ENCODE data around the gene TTC33. TPM values are rescaled to one million over a fixed set of nuclear protein-coding genes. Genes with fewer than 3 reads are reported as not detected.

TTC33 gene
- total RNA-seq, 1 donor from 2014 or later: 14.3 TPM

- no peak for TF ChIP-seq CTCF (IDR thresholded peaks at IDR 0.05; ENCODE audit: borderline replicate concordance)
- H3K36me3 ChIP-seq: no peaks in the 10 kb centered on the region
- no peaks in the 10 kb centered on the region for H3K9me3 ChIP-seq (replicated peaks)
- no peak overlapping the region for H3K27ac ChIP-seq (replicated peaks)
- no peak for DNase-seq
- H3K4me1 ChIP-seq: peaks cover 12% of the 10 kb centered on the region
- no peak overlapping the region for H3K4me3 ChIP-seq
- intact Hi-C loops (cut with micrococcal nuclease): no loop called here
- H3K27me3 ChIP-seq (ENCODE audit: low read depth): no peaks in the 10 kb centered on the region
These were observed 202.8 kb downstream of the TTC33 start for GRCh38 chr5:40552981-40553380.

GRCh38 chr5:40551496-40552491, 204.0 kb downstream of the TTC33 start:
- no peaks in the 10 kb centered on the region for H3K27me3 ChIP-seq (ENCODE audit: low read depth)
- H3K4me3 ChIP-seq: no peak overlapping the region
- no peak for DNase-seq
- H3K36me3 ChIP-seq: no peaks in the 10 kb centered on the region
- H3K27ac ChIP-seq (replicated peaks): no peak overlapping the region
- no peaks in the 10 kb centered on the region for H3K9me3 ChIP-seq (replicated peaks)
- intact Hi-C loops (cut with micrococcal nuclease): no loop called here
- no peak for TF ChIP-seq CTCF (IDR thresholded peaks at IDR 0.05; ENCODE audit: borderline replicate concordance)
- H3K4me1 ChIP-seq: peaks cover 12% of the 10 kb centered on the region

- Histone ChIP-seq H3K4me3 (no peak overlapping the region), H3K27me3 (ENCODE audit: low read depth) (no peaks in the 10 kb centered on the region), H3K4me1 (peaks cover 12% of the 10 kb centered on the region), H3K36me3 (no peaks in the 10 kb centered on the region), H3K27ac (replicated peaks) (no peak overlapping the region), H3K9me3 (replicated peaks) (no peaks in the 10 kb centered on the region)
- intact Hi-C loops (cut with micrococcal nuclease): no loop called here
- no peak for TF ChIP-seq CTCF (IDR thresholded peaks at IDR 0.05; ENCODE audit: borderline replicate concordance)
- no peak for DNase-seq
These were observed 205.3 kb downstream of the TTC33 start for GRCh38 chr5:40550481-40550880.

- no peak overlapping the region for H3K27ac ChIP-seq (replicated peaks)
- peaks cover 12% of the 10 kb centered on the region for H3K4me1 ChIP-seq
- H3K4me3 ChIP-seq: no peak overlapping the region
- intact Hi-C loops (cut with micrococcal nuclease): no loop called here
- no peak for TF ChIP-seq CTCF (IDR thresholded peaks at IDR 0.05; ENCODE audit: borderline replicate concordance)
- H3K36me3 ChIP-seq: no peaks in the 10 kb centered on the region
- no peaks in the 10 kb centered on the region for H3K9me3 ChIP-seq (replicated peaks)
- no peaks in the 10 kb centered on the region for H3K27me3 ChIP-seq (ENCODE audit: low read depth)
- DNase-seq: no peak
These were observed 206.1 kb downstream of the TTC33 start for GRCh38 chr5:40549616-40550015.

- DNase-seq: no peak
- intact Hi-C loops (cut with micrococcal nuclease): no loop called here
- Histone ChIP-seq H3K4me3 (no peak overlapping the region), H3K27ac (replicated peaks) (no peak overlapping the region), H3K9me3 (replicated peaks) (no peaks in the 10 kb centered on the region), H3K4me1 (peaks cover 12% of the 10 kb centered on the region), H3K36me3 (no peaks in the 10 kb centered on the region), H3K27me3 (ENCODE audit: low read depth) (no peaks in the 10 kb centered on the region)
- TF ChIP-seq CTCF (IDR thresholded peaks at IDR 0.05; ENCODE audit: borderline replicate concordance): no peak
These were observed 207.7 kb downstream of the TTC33 start for GRCh38 chr5:40547994-40548575.
